OCI-LY1 (cell line): ENCODE measurements around the gene NAGK.
"Not testable (repeated sequence)": the region's sequence is repeated elsewhere in the genome, so short reads cannot be mapped to it uniquely, and the experiment has no call there.

Source experiments
- H2AFZ ChIP-seq: fragments of 200-600 bp; sonication (generic), shearing (Covaris generic); 2 replicates; pipeline ENCODE4 v1.6.0; 2014; ENCODE audit warnings: antibody characterized with exemption, mild to moderate bottlenecking, low read length
- H3F3A ChIP-seq: fragments of 200-600 bp; sonication (generic), shearing (Covaris generic); 2 replicates; pipeline ENCODE4 v1.6.0; 2014; ENCODE audit warnings: mild to moderate bottlenecking, antibody characterized with exemption, low read length, moderate library complexity; ENCODE audit not compliant: insufficient read depth
- H3K27ac ChIP-seq: fragments of 200-600 bp; sonication (generic); 2 replicates; pipeline ENCODE4 v1.5.1; 2014; ENCODE audit warnings: low read length, mixed run types, mild to moderate bottlenecking, low read depth; ENCODE audit not compliant: poor library complexity, severe bottlenecking
- H3K27me3 ChIP-seq: fragments of 200-600 bp; sonication (generic); 2 replicates; pipeline ENCODE4 v1.6.0; 2014; ENCODE audit warnings: antibody characterized with exemption, mild to moderate bottlenecking, low read length, moderate library complexity; ENCODE audit not compliant: insufficient read depth
- H3K36me3 ChIP-seq: fragments of 200-600 bp; sonication (generic); 2 replicates; pipeline ENCODE4 v1.6.1; 2014; ENCODE audit warnings: mild to moderate bottlenecking, antibody characterized with exemption, low read length, moderate library complexity, mixed read lengths; ENCODE audit not compliant: insufficient read depth
- H3K4me1 ChIP-seq: fragments of 200-600 bp; sonication (generic); 2 replicates; pipeline ENCODE4 v1.5.1; 2014; ENCODE audit warnings: mild to moderate bottlenecking, low read length, moderate library complexity; ENCODE audit not compliant: insufficient read depth, severe bottlenecking
- H3K4me2 ChIP-seq: fragments of 200-600 bp; sonication (generic), shearing (Covaris generic); 2 replicates; pipeline ENCODE4 v1.6.1; 2014; ENCODE audit warnings: low read length
- H3K4me3 ChIP-seq: fragments of 200-600 bp; sonication (generic); 2 replicates; pipeline ENCODE4 v1.5.1; 2014; ENCODE audit warnings: low read length, low read depth, mild to moderate bottlenecking, mixed read lengths; ENCODE audit not compliant: poor library complexity, severe bottlenecking
- H3K79me2 ChIP-seq: fragments of 200-600 bp; shearing (Covaris generic); 2 replicates; pipeline ENCODE4 v1.6.1; 2016; ENCODE audit warnings: mixed run types, low read length, mixed read lengths; ENCODE audit not compliant: insufficient read depth
- H3K9ac ChIP-seq: fragments of 200-600 bp; sonication (generic), shearing (Covaris generic); 2 replicates; pipeline ENCODE4 v1.6.1; 2014; ENCODE audit warnings: mild to moderate bottlenecking, low read length, mixed read lengths
- H3K9me2 ChIP-seq: fragments of 200-600 bp; sonication (generic), shearing (Covaris generic); 2 replicates; pipeline ENCODE4 v1.6.1; 2014; ENCODE audit warnings: low read depth, mild to moderate bottlenecking, low read length, mixed read lengths
- H3K9me3 ChIP-seq: fragments of 200-600 bp; shearing (Covaris generic); 2 replicates; pipeline ENCODE4 v1.6.1; 2014; ENCODE audit warnings: low read length, mixed read lengths
- H4K20me1 ChIP-seq: fragments of 200-600 bp; sonication (generic), shearing (Covaris generic); 2 replicates; pipeline ENCODE4 v1.6.0; 2016; ENCODE audit warnings: mild to moderate bottlenecking, low read length; ENCODE audit not compliant: insufficient read depth
- CTCF ChIP-seq: fragments of 200-600 bp; sonication (generic), shearing (Covaris generic); IDR thresholded peaks from 2 replicates; pipeline ENCODE4 v1.5.1; 2017; ENCODE audit warnings: mild to moderate bottlenecking, antibody characterized with exemption, low read length, moderate library complexity, mixed read lengths
- EZH2 ChIP-seq: fragments of 200-600 bp; sonication (generic), shearing (Covaris generic); IDR thresholded peaks from 2 replicates; pipeline ENCODE4 v1.8.0; 2017; ENCODE audit warnings: borderline replicate concordance, mixed run types, mild to moderate bottlenecking, antibody characterized with exemption, low read length, moderate library complexity, mixed read lengths

NAGK gene

GRCh38 chr2:71074893-71075395 lies 6.5 kb downstream of the NAGK start:
- no peaks in the 10 kb centered on the region for H3K79me2 ChIP-seq
- no peaks in the 10 kb centered on the region for H3K9me3 ChIP-seq
- peaks cover 54% of the 10 kb centered on the region for H3K36me3 ChIP-seq
- no peak overlapping the region for H3K9ac ChIP-seq
- H3K4me2 ChIP-seq: no peak overlapping the region
- no peak overlapping the region for H3K4me3 ChIP-seq
- H3K9me2 ChIP-seq: no peaks in the 10 kb centered on the region
- no peak for TF ChIP-seq CTCF
- TF ChIP-seq EZH2: no peak
- peaks cover 28% of the 10 kb centered on the region for H3K4me1 ChIP-seq
- H4K20me1 ChIP-seq: no peaks in the 10 kb centered on the region
- H3F3A ChIP-seq: 0 out of 2 replicates have a peak, but pooled peaks cover 2% of the 10 kb centered on the region
- H3K27me3 ChIP-seq: no peaks in the 10 kb centered on the region
- H3K27ac ChIP-seq: no peak overlapping the region
- H2AFZ ChIP-seq: no peak overlapping the region

GRCh38 chr2:71078624-71079023 lies 10.2 kb downstream of the NAGK start:
- H3K27me3 ChIP-seq: no peaks in the 10 kb centered on the region
- no peak overlapping the region for H3K9ac ChIP-seq
- H3K79me2 ChIP-seq: no peaks in the 10 kb centered on the region
- no peak overlapping the region for H2AFZ ChIP-seq
- H3K4me3 ChIP-seq: no peak overlapping the region
- H3K36me3 ChIP-seq: peaks cover 45% of the 10 kb centered on the region
- no peak overlapping the region for H3K4me2 ChIP-seq
- H3K4me1 ChIP-seq: no peaks in the 10 kb centered on the region
- no peaks in the 10 kb centered on the region for H4K20me1 ChIP-seq
- TF ChIP-seq EZH2 (no peak), CTCF (no peak)
- no peaks in the 10 kb centered on the region for H3K9me3 ChIP-seq
- H3K27ac ChIP-seq: no peak overlapping the region
- H3K9me2 ChIP-seq: no peaks in the 10 kb centered on the region
- no peaks in the 10 kb centered on the region for H3F3A ChIP-seq

GRCh38 chr2:71082402-71083252 lies 14.2 kb downstream of the NAGK start:
- TF ChIP-seq CTCF (no peak), EZH2 (no peak)
- Histone ChIP-seq H3F3A (no peaks in the 10 kb centered on the region), H3K4me3 (no peak overlapping the region), H3K27ac (no peak overlapping the region), H4K20me1 (no peaks in the 10 kb centered on the region), H3K27me3 (no peaks in the 10 kb centered on the region), H2AFZ (no peak overlapping the region), H3K4me1 (no peaks in the 10 kb centered on the region), H3K4me2 (no peak overlapping the region), H3K9ac (no peak overlapping the region), H3K79me2 (no peaks in the 10 kb centered on the region), H3K36me3 (peaks cover 15% of the 10 kb centered on the region), H3K9me3 (no peaks in the 10 kb centered on the region), H3K9me2 (no peaks in the 10 kb centered on the region)

GRCh38 chr2:71083297-71083696 lies 14.8 kb downstream of the NAGK start:
- H3K27me3 ChIP-seq, H2AFZ ChIP-seq, H3K4me3 ChIP-seq, H3K27ac ChIP-seq, H3K4me2 ChIP-seq, H3F3A ChIP-seq, H3K9me2 ChIP-seq, H3K4me1 ChIP-seq, H4K20me1 ChIP-seq, H3K36me3 ChIP-seq, H3K9me3 ChIP-seq, H3K9ac ChIP-seq, H3K79me2 ChIP-seq: not testable (repeated sequence)

GRCh38 chr2:71083752-71084312 lies 15.4 kb downstream of the NAGK start:
- not testable (repeated sequence) for H3K9me3 ChIP-seq, H3K4me3 ChIP-seq, H3K9ac ChIP-seq, H2AFZ ChIP-seq, H3K4me2 ChIP-seq, H3K27ac ChIP-seq, H4K20me1 ChIP-seq, H3K27me3 ChIP-seq, H3F3A ChIP-seq, H3K9me2 ChIP-seq, H3K4me1 ChIP-seq, H3K79me2 ChIP-seq, H3K36me3 ChIP-seq
